ENCODE data around the gene C14orf180.

GRCh38 chr14:104600141-104600643, 20.6 kb downstream of the C14orf180 start:
- TF ChIP-seq CTCF (IDR thresholded peaks at IDR 0.05) = no peak
- no peak for TF ChIP-seq USF2 (CRISPR knock-in tag; IDR thresholded peaks at IDR 0.05)
- no peak for TF ChIP-seq OVOL2 (CRISPR knock-in tag; IDR thresholded peaks at IDR 0.05; ENCODE audit: borderline replicate concordance)
- TF ChIP-seq MLX (CRISPR knock-in tag; IDR thresholded peaks at IDR 0.05) = no peak
